H1 (cell line): ENCODE results near the gene AASDH. TPM values are rescaled to one million over a fixed set of nuclear protein-coding genes. Genes with fewer than 3 reads are reported as not detected.

Experiments
- CTCF ChIA-PET: fragments of 300-600 bp; sonication (Branson Sonifier 250); formaldehyde crosslinking; loops from one replicate; lab custom pipeline; 2021; ENCODE audit not compliant: partially characterized antibody; lab: Charles Lee
- POLR2A ChIA-PET: fragments of 300-600 bp; sonication (Branson Sonifier 250); formaldehyde crosslinking; loops from one replicate; lab custom pipeline; 2021; ENCODE audit warnings: inconsistent platforms; ENCODE audit not compliant: partially characterized antibody; lab: Charles Lee
- DNase-seq, 2 experiments: peaks; one replicate each; pipeline versions ENCODE4 v3.0.0 to v3.0.0-alpha.2; 2010 to 2022; ENCODE audit warnings: low spot score in 2 of 2, low read depth in 1 of 2, mixed read lengths in 1 of 2
- FAIRE-seq: peaks from 2 replicates; lab custom pipeline; 2011; peaks lifted over from hg19 to GRCh38; lab: Jason Lieb, UNC
- H2AFZ ChIP-seq: 2 replicates; pipeline ENCODE4 v1.8.1; 2012; ENCODE audit warnings: low read length, inconsistent platforms
- H2AK5ac ChIP-seq: 2 replicates; pipeline ENCODE4 v1.6.1; 2013; ENCODE audit warnings: low read depth, low read length
- H2BK120ac ChIP-seq: replicated peaks from 2 replicates; pipeline ENCODE3; 2013; ENCODE audit warnings: low read depth, low read length, inconsistent platforms
- H2BK12ac ChIP-seq: 2 replicates; pipeline ENCODE4 v1.6.1; 2013; ENCODE audit warnings: low read depth, low read length
- H2BK15ac ChIP-seq: 2 replicates; pipeline ENCODE4 v1.6.1; 2013; ENCODE audit warnings: low read length
- H2BK20ac ChIP-seq: 2 replicates; pipeline ENCODE4 v1.6.1; 2013; ENCODE audit warnings: low read length
- H2BK5ac ChIP-seq: 2 replicates; pipeline ENCODE4 v1.6.1; 2013; ENCODE audit warnings: low read depth, low read length
- H3K14ac ChIP-seq: 2 replicates; pipeline ENCODE4 v1.6.1; 2013; ENCODE audit warnings: inconsistent platforms; ENCODE audit not compliant: insufficient read length
- H3K18ac ChIP-seq: 2 replicates; pipeline ENCODE4 v1.6.1; 2013; ENCODE audit warnings: low read length; ENCODE audit errors: extremely low read depth
- H3K23ac ChIP-seq: 2 replicates; pipeline ENCODE4 v1.6.1; 2013; ENCODE audit warnings: inconsistent platforms; ENCODE audit not compliant: insufficient read length
- H3K23me2 ChIP-seq: 2 replicates; pipeline ENCODE4 v1.6.1; 2013; ENCODE audit warnings: low read depth, low read length
- H3K27ac ChIP-seq: 2 replicates; pipeline ENCODE4 v1.6.1; 2011; ENCODE audit warnings: low read depth, low read length, inconsistent platforms
- H3K27me3 ChIP-seq, 4 experiments: replicated peaks in 1 of 4; 1 replicate in 1 of 4; 2 replicates in 3 of 4; pipeline versions ENCODE4 v1.6.1 to v1.8.1; 2011 to 2013; ENCODE audit warnings: low read length in 3 of 4, mild to moderate bottlenecking in 3 of 4, inconsistent platforms in 2 of 4, mixed read lengths in 2 of 4, moderate library complexity in 1 of 4; ENCODE audit not compliant: control insufficient read depth in 3 of 4, insufficient read depth in 3 of 4; ENCODE audit errors: extremely low read depth in 1 of 4
- H3K36me3 ChIP-seq, 4 experiments: 2 replicates each; pipeline versions ENCODE4 v1.6.1 to v1.8.1; 2011 to 2013; ENCODE audit warnings: mild to moderate bottlenecking in 4 of 4, low read length in 3 of 4, moderate library complexity in 2 of 4, control low read depth in 1 of 4, inconsistent platforms in 1 of 4; ENCODE audit not compliant: insufficient read depth in 4 of 4, control insufficient read depth in 2 of 4
- H3K4ac ChIP-seq: replicated peaks from 2 replicates; pipeline ENCODE3; 2013; ENCODE audit warnings: low read length, low read depth, mixed read lengths, inconsistent platforms; ENCODE audit not compliant: insufficient read length
- H3K4me1 ChIP-seq, 4 experiments: replicated peaks in 1 of 4; 1 replicate in 1 of 4; 2 replicates in 3 of 4; pipeline versions ENCODE4 v1.6.1 to v1.8.1; 2011 to 2013; ENCODE audit warnings: low read length in 3 of 4, inconsistent platforms in 2 of 4, mixed read lengths in 1 of 4; ENCODE audit not compliant: insufficient read depth in 4 of 4, control insufficient read depth in 3 of 4
- H3K4me2 ChIP-seq, 2 experiments: 2 replicates each; pipeline versions ENCODE4 v1.6.1 to v1.8.1; 2011 to 2013; ENCODE audit warnings: low read depth in 2 of 2, low read length in 2 of 2, control low read depth in 1 of 2, inconsistent platforms in 1 of 2, mild to moderate bottlenecking in 1 of 2; ENCODE audit not compliant: insufficient read depth in 1 of 2
- H3K4me3 ChIP-seq, 4 experiments: fragments of 200-600, 300-600 bp in 1 of 4; sonication (generic), shearing (Covaris generic), sonication (Bioruptor Twin) in 1 of 4; 2 replicates each; pipeline versions ENCODE4 v1.5.1 to v1.8.1; 2011 to 2016; ENCODE audit warnings: low read length in 4 of 4, low read depth in 3 of 4, control low read depth in 2 of 4, inconsistent platforms in 2 of 4, mild to moderate bottlenecking in 2 of 4, mixed read lengths in 1 of 4, moderate library complexity in 1 of 4; ENCODE audit not compliant: insufficient read depth in 2 of 4; ENCODE audit errors: extremely low read depth in 1 of 4
- H3K56ac ChIP-seq: replicated peaks from 2 replicates; pipeline ENCODE3; 2013; ENCODE audit warnings: low read depth, mild to moderate bottlenecking, mixed read lengths, low read length, inconsistent platforms; ENCODE audit not compliant: insufficient read length
- H3K79me1 ChIP-seq: 2 replicates; pipeline ENCODE4 v1.6.1; 2013; ENCODE audit warnings: low read depth, low read length, control low read depth
- H3K79me2 ChIP-seq, 2 experiments: 2 replicates each; pipeline versions ENCODE4 v1.6.1 to v1.8.1; 2012 to 2013; ENCODE audit warnings: low read length in 2 of 2, mild to moderate bottlenecking in 2 of 2, inconsistent platforms in 1 of 2; ENCODE audit not compliant: insufficient read depth in 2 of 2, control insufficient read depth in 1 of 2
- H3K9ac ChIP-seq, 4 experiments: replicated peaks in 1 of 4; 1 replicate in 1 of 4; 2 replicates in 3 of 4; pipeline versions ENCODE4 v1.6.1 to v1.8.1; 2011 to 2013; ENCODE audit warnings: low read depth in 3 of 4, low read length in 3 of 4, control low read depth in 2 of 4, mild to moderate bottlenecking in 2 of 4, moderate library complexity in 2 of 4, inconsistent platforms in 1 of 4; ENCODE audit errors: extremely low read depth in 1 of 4
- H3K9me3 ChIP-seq, 2 experiments: 2 replicates each; pipeline versions ENCODE4 v1.6.1 to v1.8.1; 2012 to 2013; ENCODE audit warnings: mild to moderate bottlenecking in 2 of 2, moderate library complexity in 2 of 2, control low read depth in 1 of 2, inconsistent platforms in 1 of 2, low read depth in 1 of 2, low read length in 1 of 2, mixed read lengths in 1 of 2; ENCODE audit not compliant: insufficient read depth in 2 of 2
- H4K20me1 ChIP-seq, 2 experiments: replicated peaks in 1 of 2; 2 replicates each; pipeline versions ENCODE3 to v1.8.1; 2011 to 2013; ENCODE audit warnings: inconsistent platforms in 2 of 2, low read length in 2 of 2, mild to moderate bottlenecking in 1 of 2; ENCODE audit not compliant: insufficient read depth in 2 of 2, control insufficient read depth in 1 of 2
- H4K5ac ChIP-seq: 2 replicates; pipeline ENCODE4 v1.6.1; 2013; ENCODE audit warnings: low read length, low read depth, mixed read lengths, inconsistent platforms; ENCODE audit not compliant: insufficient read length
- H4K8ac ChIP-seq: 2 replicates; pipeline ENCODE4 v1.8.0; 2013; ENCODE audit warnings: mild to moderate bottlenecking, moderate library complexity, low read length, inconsistent platforms; ENCODE audit not compliant: insufficient read depth; ENCODE audit errors: extremely low read depth
- H4K91ac ChIP-seq: replicated peaks from 2 replicates; pipeline ENCODE3; 2013; ENCODE audit warnings: low read length, mixed read lengths, inconsistent platforms; ENCODE audit not compliant: insufficient read length
- KDM1A ChIP-seq: fragments of 200-600, 300-600 bp; sonication (generic); IDR thresholded peaks from 2 replicates; pipeline ENCODE4 v1.7.1; 2016; ENCODE audit warnings: mild to moderate bottlenecking, low read length, borderline replicate concordance
- WGBS, 2 experiments: shearing (Covaris generic) in 1 of 2; methylation state at CpG; one replicate each; pipeline versions ENCODE4 v1.1.6 to v1.1.7; 2013 to 2015; ENCODE audit warnings: low lambda C conversion rate in 2 of 2, mixed read lengths in 2 of 2, inconsistent platforms in 1 of 2, low coverage in 1 of 2, missing lambda C conversion rate in 1 of 2; ENCODE audit not compliant: insufficient replicate concordance in 2 of 2, insufficient coverage in 1 of 2, insufficient read length in 1 of 2; ENCODE audit errors: extremely low coverage in 1 of 2, missing lambda C conversion rate in 1 of 2; 5-methylcytosine and 5-hydroxymethylcytosine counted together
- polyA plus RNA-seq, 7 experiments: library from polyadenylated mRNA; depleted of rRNA in 3 of 7; stranded (reverse) in 5 of 7; unstranded in 2 of 7; fragments of >200 nt in 5 of 7; fragments of 200-250 nt in 2 of 7; gene quantifications; 1 replicate in 5 of 7; 2 replicates in 1 of 7; 4 replicates in 1 of 7; pipeline versions ENCODE4 v1.2.1 to v1.2.3, GENCODE V29; 2011 to 2013; ENCODE audit warnings: missing spikeins in 2 of 7, mixed read lengths in 2 of 7
- total RNA-seq: library from RNA; stranded (reverse); fragmentation: NEBNext Ultra II Directional; extraction: Animal tissue kit (Norgen Biotek cat#: 25700); gene quantifications from 2 replicates; pipeline ENCODE4 v1.2.1, GENCODE V29; 2021
- TF ChIP-seq, protein P1 (sequence below): IDR thresholded peaks from 2 replicates; pipeline ENCODE4 v1.6.1; 2011; ENCODE audit warnings: low read depth, mild to moderate bottlenecking, low read length; ENCODE audit not compliant: insufficient read depth

AASDH gene
- total and polyA plus RNA-seq, 2 of the 8 experiments (the other 6 are each of a cell fraction or from before 2014, with no cell fraction given) = 8.0 to 10.9 TPM

DNA sequence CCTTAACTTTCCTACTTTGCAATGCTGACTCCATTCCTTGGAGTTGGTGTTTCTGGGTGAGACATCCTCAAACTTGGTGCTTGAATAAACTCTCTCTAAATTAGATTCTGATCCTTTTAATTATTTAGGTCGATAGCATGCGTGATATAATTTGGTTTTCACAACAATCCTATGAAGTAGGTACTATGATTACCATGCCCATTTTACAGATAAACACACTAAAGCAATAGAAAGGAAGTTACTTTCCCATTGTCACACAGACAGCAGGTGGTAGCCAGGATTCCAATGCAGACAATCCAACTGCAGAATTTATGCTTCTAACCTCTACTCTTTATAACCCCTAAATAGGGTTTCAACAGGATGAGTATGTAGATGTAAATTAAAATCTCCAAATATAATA lies 21.7 kb upstream of the AASDH start:
- Histone ChIP-seq H3K56ac (no peak overlapping the region), H4K20me1 (peaks cover 4 to 11% of the 10 kb centered on the region in 2 experiments), H3K23ac (no peak overlapping the region), H4K91ac (no peak overlapping the region), H3K36me3 (peaks cover 2 to 30% (median 21%) of the 10 kb centered on the region in 4 experiments; a peak in 7 of 8 replicates)
- WGBS, 2 experiments = 85% methylated on average over 2 of the region's 2 CpGs; no CpG with 5 or more reads in 1 of the 2 experiments
- no peak for FAIRE-seq
- TF ChIP-seq, protein P1, sequence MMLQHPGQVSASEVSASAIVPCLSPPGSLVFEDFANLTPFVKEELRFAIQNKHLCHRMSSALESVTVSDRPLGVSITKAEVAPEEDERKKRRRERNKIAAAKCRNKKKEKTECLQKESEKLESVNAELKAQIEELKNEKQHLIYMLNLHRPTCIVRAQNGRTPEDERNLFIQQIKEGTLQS = no peak
- TF ChIP-seq KDM1A = peak; percentile 64; the same call in 1 of the 2 replicates
- TF ChIP-seq, all 59 proteins: peak for 1
- ChIA-PET POLR2A (interaction anchor here (0.9 kb wide), 1 partner anchor 22 kb away, joined by 10 read pairs; the partner anchor contains the start of gene AASDH), CTCF (interaction anchor here (0.7 kb wide), 1 partner anchor 27 kb away, joined by 3 read pairs; the partner anchor contains the start of gene PPAT)
- Histone ChIP-seq H4K5ac (no peak overlapping the region), H3K79me1 (no peaks in the 10 kb centered on the region; the same call in 1 of the 2 replicates), H3K18ac (no peak overlapping the region), H2BK5ac (no peak overlapping the region), H3K4me1 (peaks cover 0 to 16% (median 2%) of the 10 kb centered on the region in 4 experiments; a peak in 3 of 7 replicates), H2BK15ac (no peak overlapping the region), H2AFZ (no peak overlapping the region), H3K4me3 (no peak overlapping the region), H3K9ac (no peak overlapping the region), H3K4ac (no peak overlapping the region), H3K79me2 (peaks cover 4 to 86% of the 10 kb centered on the region in 2 experiments), H2BK20ac (no peak overlapping the region), H2AK5ac (no peak overlapping the region), H3K14ac (no peak overlapping the region), H2BK120ac (no peak overlapping the region), H3K23me2 (no peaks in the 10 kb centered on the region), H3K4me2 (no peak overlapping the region), H3K27ac (peak overlapping the region; percentile 5; the same call in 1 of the 2 replicates), H3K27me3 (no peaks in the 10 kb centered on the region), H3K9me3 (no peaks in the 10 kb centered on the region), H4K8ac (no peak overlapping the region), H2BK12ac (no peak overlapping the region)
- no peak for DNase-seq
